HG03439 (cell line): ENCODE measurements around the gene KRTAP21-2.
"Not testable (repeated sequence)": the region's sequence is repeated elsewhere in the genome, so short reads cannot be mapped to it uniquely, and the experiment has no call there.

Experiments
- ATAC-seq: cut with Tn5 transposase; IDR thresholded peaks from one replicate; pipeline ENCODE4 v1.9.1; 2021; ENCODE audit warnings: mild to moderate bottlenecking, moderate library complexity; ENCODE audit not compliant: unreplicated experiment

KRTAP21-2 gene

GRCh38 chr21:30747159-30747558 is at the start of gene KRTAP21-2:
TSS of gene KRTAP21-2 (minus strand) at chr21:30747259. CDS start at chr21:30747202, 57 bp downstream.
- no peak for ATAC-seq

- ATAC-seq, result no peak
Measured at GRCh38 chr21:30793581-30794314, 46.7 kb upstream of the KRTAP21-2 start.

GRCh38 chr21:30779249-30779648 is 32.2 kb upstream of the KRTAP21-2 start:
- no peak for ATAC-seq

GRCh38 chr21:30769724-30770431 is 22.8 kb upstream of the KRTAP21-2 start:
- no peak for ATAC-seq

GRCh38 chr21:30760776-30761175 is 13.7 kb upstream of the KRTAP21-2 start:
- ATAC-seq, result no peak

GRCh38 chr21:30758306-30758705 is 11.2 kb upstream of the KRTAP21-2 start:
- no peak for ATAC-seq

GRCh38 chr21:30755328-30755727 is 8.3 kb upstream of the KRTAP21-2 start, which contains the start of gene KRTAP21-1:
TSS of gene KRTAP21-1 (minus strand) at chr21:30755428. CDS start at chr21:30755378, 50 bp downstream.
- ATAC-seq, result not testable (repeated sequence)

- ATAC-seq, result no peak
Measured at GRCh38 chr21:30740462-30740861, 6.6 kb downstream of the KRTAP21-2 start.

- ATAC-seq, result no peak
Measured at GRCh38 chr21:30733026-30733425, 14.0 kb downstream of the KRTAP21-2 start.

GRCh38 chr21:30726726-30727125 is 20.3 kb downstream of the KRTAP21-2 start:
- no peak for ATAC-seq

- ATAC-seq, result no peak
Measured at GRCh38 chr21:30719401-30719800, 27.7 kb downstream of the KRTAP21-2 start.

GRCh38 chr21:30718239-30718909 is 28.7 kb downstream of the KRTAP21-2 start, which contains the start of gene KRTAP21-3:
TSS of gene KRTAP21-3 (minus strand) at chr21:30718777. CDS start at chr21:30718759, 18 bp downstream.
- ATAC-seq, result peak; percentile 81

- ATAC-seq, result no peak
Measured at GRCh38 chr21:30717105-30717504, 30.0 kb downstream of the KRTAP21-2 start.

- ATAC-seq, result no peak
Measured at GRCh38 chr21:30714946-30715345, 32.1 kb downstream of the KRTAP21-2 start.

GRCh38 chr21:30714456-30714855 is 32.6 kb downstream of the KRTAP21-2 start:
- no peak for ATAC-seq

GRCh38 chr21:30713766-30714165 is 33.3 kb downstream of the KRTAP21-2 start:
- no peak for ATAC-seq

GRCh38 chr21:30710499-30710898 is 36.6 kb downstream of the KRTAP21-2 start:
- no peak for ATAC-seq

- no peak for ATAC-seq
Measured at GRCh38 chr21:30707409-30707808, 39.6 kb downstream of the KRTAP21-2 start.
